Measurements from ENCODE around the gene FAM20A. TPM values are rescaled to one million over a fixed set of nuclear protein-coding genes. Genes with fewer than 3 reads are reported as not detected.
"Not testable (repeated sequence)": the region's sequence is repeated elsewhere in the genome, so short reads cannot be mapped to it uniquely, and the experiment has no call there.

FAM20A gene
- total RNA-seq, 1 donor from 2014 or later = 2.4 TPM

- DNase-seq (ENCODE audit: low spot score in 2 of 2) = no peak
- FAIRE-seq = no peak
Measured at GRCh38 chr17:68592682-68593641, 8.2 kb downstream of the FAM20A start.

- no peak for DNase-seq (ENCODE audit: low spot score in 2 of 2)
- FAIRE-seq = no peak
Measured at GRCh38 chr17:68592009-68592408, 9.2 kb downstream of the FAM20A start.

DNA sequence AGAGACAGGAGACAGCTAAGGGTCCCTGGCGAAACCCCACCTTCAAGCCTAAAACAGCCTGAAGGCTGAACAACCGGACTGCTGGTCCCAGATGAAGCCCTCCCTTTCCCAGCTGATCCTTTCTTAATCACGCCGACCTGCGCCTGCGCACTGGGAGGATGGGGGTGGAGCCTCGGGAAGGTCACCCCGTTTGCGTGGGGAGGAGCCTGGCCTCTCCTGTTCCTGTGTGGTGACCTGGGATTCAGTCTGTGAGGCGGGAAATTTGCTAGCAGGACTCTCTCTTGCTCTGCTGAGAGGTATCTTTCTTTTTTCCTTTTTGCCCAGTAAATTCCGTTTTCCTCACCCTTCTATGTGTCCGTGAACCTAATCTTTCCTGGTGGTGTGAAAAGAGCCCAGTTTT lies 9.6 kb downstream of the FAM20A start:
- DNase-seq (ENCODE audit: low spot score in 2 of 2) (no peak), FAIRE-seq (no peak)

DNA sequence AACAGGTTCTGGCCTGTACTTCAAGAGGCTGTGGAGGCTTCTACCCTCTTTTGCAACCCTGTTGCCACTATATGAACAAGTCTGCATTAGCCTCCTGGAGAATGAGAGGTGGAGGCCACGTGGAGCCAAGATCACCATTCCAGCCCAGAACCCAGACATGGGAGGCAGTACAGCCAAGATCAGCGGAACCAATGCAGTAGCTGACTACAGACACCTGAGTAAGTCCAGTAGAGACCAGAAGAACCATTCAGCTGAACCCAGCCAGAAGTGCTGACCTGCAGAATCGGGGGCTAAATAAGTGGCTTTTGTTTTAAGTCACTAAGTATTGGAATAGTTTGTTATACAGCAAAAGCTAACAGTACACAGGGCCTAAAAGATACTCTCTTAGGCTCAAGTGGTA lies 12.1 kb downstream of the FAM20A start:
- FAIRE-seq = no peak
- DNase-seq (ENCODE audit: low spot score in 2 of 2) = no peak

- FAIRE-seq = no peak
- DNase-seq (ENCODE audit: low spot score in 2 of 2) = no peak
Measured at GRCh38 chr17:68588362-68588761, 12.8 kb downstream of the FAM20A start.

DNA sequence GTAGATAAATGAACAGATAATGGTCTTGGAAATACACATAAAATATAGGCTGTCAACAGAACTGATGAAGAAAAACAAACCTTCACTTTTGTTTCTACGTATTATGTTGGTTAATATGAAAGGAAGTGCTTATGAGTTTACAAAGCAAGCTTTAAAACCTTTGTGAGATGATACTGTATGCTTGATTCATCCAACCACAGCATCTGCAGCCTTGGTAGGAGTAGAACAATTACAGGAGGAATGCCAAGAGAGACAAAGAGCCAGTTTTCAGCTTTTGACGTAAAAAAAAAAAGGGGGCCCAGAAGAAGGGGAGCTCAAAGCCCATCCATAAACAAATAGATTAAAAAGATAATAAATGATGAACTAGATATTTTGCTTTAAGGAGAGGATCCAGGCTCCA lies 13.3 kb downstream of the FAM20A start:
- FAIRE-seq = no peak

DNA sequence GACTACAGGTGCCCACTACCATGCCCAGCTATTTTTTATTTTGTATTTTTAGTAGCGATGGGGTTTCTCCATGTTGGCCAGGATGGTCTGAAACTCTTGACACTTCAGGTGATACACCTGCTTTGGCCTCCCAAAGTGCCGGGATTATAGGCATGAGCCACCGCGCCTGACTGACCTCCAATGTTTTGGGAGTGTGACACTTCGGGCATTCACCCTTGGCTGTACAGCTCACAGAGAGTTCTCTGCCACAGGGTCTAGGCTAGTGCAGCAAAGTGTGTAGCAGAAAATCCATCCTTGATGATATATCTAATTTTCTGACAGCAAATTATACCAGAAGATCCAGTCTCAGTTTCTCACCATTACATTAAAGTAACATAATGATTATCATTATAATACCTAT lies 14.1 kb downstream of the FAM20A start:
- FAIRE-seq = no peak
- no peak for DNase-seq (ENCODE audit: low spot score in 2 of 2)

More for the DNA sequence above, 13.3 kb downstream of the FAM20A start:
- DNase-seq (ENCODE audit: low spot score in 2 of 2) = no peak

DNA sequence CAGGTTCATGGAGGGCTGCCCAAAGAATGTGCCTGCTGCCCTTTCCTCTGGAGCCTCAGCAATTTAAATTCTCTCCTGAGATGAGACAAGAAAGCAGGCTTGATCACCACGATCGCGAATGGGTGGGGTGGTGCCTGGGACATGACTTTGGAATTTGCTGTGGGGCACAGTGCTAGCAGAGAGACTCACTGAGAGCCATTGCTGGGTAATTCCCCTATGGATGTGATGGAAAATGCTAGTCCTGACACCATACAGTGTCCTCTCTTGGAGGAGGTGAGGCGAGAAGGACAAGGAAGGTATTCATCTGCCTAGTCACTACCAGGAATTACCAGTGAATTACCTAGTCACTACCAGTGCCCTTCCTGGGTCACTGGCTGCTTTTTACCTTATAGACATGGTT lies 15.5 kb downstream of the FAM20A start:
- FAIRE-seq (no peak), DNase-seq (ENCODE audit: low spot score in 2 of 2) (no peak)

DNA sequence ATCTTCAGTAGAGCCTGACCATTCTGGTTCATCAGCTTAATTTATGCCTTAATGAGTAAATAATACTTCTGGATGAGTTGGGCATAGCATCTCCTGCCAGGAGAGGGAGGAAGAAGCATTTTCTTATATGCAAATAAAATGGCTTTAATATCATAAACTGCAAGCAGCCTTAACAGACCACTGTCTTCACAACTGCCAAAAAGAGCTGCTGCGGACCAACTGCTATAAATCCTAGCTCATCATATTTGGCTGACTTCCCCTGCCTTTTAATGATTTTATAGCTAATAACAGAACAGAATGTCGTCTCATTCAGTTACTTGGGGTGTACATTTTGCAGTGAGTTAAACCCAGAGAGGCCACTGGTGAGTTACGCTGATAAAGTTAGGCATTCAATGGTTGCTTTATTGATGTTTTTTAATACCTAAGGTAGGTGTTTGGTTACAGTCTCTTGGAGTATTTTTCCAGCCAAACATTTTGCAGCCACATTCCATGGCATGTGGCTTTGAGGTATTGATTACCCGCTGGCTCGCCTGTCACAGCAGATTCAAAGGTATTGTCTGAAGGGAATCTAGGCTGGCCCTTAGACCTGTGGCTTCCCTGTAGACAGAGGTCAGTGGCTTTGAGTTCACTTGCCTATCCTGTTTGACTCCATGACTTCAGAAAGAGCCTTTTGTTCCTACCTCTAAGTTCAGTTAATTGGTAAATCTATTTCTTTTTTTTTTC lies 16.4 kb downstream of the FAM20A start:
- FAIRE-seq (no peak), DNase-seq (ENCODE audit: low spot score in 2 of 2) (no peak)

DNA sequence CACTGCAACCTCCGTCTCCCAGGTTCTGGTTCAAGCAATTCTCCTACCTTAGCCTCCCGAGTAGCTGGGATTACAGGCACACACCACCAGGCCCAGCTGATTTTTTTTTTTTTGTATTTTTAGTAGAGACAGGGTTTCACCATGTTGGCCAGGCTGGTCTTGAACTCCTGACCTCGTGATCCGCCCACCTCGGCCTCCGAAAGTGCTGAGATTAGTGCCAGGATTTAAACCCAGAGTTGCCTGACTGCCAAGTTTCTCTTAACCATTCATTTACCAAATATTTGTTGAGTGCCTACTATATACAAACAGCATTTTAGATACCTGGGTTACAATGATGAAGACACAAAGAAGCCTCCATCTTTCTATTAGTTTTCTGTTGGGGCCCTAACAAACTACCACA lies 18.3 kb downstream of the FAM20A start:
- DNase-seq (ENCODE audit: low spot score in 2 of 2); FAIRE-seq: not testable (repeated sequence)

GRCh38 chr17:68581863-68582645 lies 19.1 kb downstream of the FAM20A start:
- DNase-seq (ENCODE audit: low spot score in 2 of 2) (no peak), FAIRE-seq (no peak)

- FAIRE-seq = no peak
- DNase-seq (ENCODE audit: low spot score in 2 of 2) = no peak
Measured at GRCh38 chr17:68580236-68580770, 20.9 kb downstream of the FAM20A start.

- FAIRE-seq (no peak), DNase-seq (ENCODE audit: low spot score in 2 of 2) (no peak)
Measured at GRCh38 chr17:68579194-68579927, 21.8 kb downstream of the FAM20A start.

- FAIRE-seq (no peak), DNase-seq (ENCODE audit: low spot score in 2 of 2) (no peak)
Measured at GRCh38 chr17:68578236-68578635, 22.9 kb downstream of the FAM20A start.

DNA sequence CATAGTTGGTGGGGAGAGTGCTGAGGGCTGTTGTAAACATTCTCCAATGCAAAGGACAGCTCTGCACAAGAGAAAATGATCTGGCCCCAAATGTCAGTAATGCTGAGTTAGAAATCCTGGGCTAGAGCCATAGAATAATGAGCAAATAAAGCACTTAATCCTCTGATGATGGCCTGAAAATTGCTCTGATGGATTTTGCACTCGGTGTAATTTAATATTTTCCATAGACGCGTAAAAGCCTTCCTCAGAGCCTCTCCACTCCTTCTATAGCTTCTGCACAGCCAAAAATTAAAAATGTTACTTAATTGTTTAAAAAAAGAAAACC lies 23.7 kb downstream of the FAM20A start:
- DNase-seq (ENCODE audit: low spot score in 2 of 2) (no peak), FAIRE-seq (no peak)

- FAIRE-seq (no peak), DNase-seq (ENCODE audit: low spot score in 2 of 2) (no peak)
Measured at GRCh38 chr17:68576811-68577496, 24.2 kb downstream of the FAM20A start.

DNA sequence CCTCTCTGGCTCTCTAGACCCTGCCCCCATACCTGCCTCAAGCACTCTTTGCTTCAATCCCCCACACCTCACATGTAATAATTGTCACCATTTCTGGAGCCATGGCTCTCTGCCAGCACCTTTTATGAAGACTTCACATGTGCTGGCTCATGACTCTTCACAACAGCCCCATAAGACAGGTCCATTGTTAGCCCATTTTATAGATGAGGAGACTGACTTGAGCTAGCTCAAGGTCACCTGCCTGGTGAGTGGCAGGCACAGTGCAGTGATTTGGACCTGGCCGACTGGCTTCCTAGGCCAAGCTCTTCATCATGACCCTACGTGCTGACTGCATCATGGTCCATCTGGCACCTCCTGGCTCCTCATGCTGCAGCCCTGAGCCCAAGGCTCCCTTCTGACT lies 25.0 kb downstream of the FAM20A start:
- FAIRE-seq (no peak), DNase-seq (ENCODE audit: low spot score in 2 of 2) (no peak)

DNA sequence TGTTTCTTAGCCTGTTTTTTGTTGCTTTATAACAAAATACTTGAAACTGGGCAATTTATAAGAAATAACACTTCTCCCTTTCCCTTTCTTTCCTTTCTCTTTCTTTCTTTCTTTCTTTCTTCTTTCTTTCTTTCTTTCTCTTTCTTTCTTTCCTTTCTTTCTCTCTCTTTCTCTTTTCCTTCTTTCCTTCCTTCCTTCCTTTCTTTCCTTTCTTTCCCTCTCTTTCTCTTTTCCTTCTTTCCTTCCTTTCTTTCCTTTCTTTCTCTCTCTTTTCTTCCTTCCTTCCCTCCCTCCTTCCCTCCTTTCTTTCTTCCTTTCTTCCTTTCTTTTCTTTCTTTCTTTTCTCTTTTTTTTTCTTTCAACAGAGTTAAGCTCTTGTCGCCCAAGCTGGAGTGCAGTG lies 27.8 kb downstream of the FAM20A start:
- DNase-seq (ENCODE audit: low spot score in 2 of 2) = no peak
- FAIRE-seq = no peak

DNA sequence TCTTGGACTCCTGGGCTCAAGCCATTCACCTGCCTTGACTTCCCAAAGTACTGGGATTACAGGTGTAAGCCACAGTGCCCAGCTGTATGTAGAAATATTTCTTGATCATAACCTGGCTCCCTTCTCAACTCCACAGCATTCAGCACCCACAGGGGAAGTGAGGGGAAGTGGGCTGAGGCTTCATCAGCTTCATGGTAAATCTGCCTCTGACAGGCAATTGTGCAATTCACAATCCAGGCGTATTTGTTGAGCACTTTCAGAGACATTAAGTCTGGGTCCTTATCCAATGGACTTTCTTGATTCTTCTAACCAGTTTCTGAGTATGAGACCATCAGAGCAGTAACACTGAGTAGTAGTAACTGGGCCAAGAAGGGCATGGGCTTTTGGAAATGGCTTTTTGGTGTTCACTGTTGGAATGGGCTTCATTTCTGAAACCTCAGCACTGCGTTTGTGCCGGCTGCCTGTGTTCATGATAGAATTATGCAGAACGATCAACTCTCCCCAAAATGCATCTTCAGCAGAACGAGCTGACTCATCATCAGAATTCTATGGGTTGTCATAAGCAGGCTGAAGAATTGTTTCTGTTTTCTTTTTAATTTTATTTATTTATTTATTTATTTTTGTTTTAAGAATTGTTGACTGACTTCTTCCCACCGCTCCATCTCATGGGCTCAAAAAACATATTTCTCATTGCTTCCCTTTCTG lies 28.9 kb downstream of the FAM20A start:
- FAIRE-seq (no peak), DNase-seq (ENCODE audit: low spot score in 2 of 2) (no peak)
